ENCODE data around the gene RCVRN.

Gene RCVRN

DNA sequence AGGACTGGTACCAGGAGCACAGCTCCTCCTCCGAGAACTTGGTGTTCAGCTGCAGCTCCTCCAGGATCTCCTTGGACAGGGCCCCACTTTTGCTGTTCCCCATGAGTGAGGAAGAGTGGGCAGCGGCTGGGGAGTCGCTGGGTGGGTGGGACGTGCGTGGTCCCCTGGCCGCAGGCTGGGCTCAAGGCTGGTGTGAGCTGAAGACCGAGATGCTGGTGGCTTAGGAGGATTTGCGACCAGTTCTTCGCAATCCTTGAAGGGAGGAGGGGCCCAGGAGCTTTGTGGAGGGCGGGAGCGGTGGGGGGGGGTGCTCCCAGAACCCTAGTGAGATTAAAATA, at the start of gene RCVRN:
Gene RCVRN (minus strand): TSS at position 194 of the 338 bp plus-strand sequence. CDS start 91 bp downstream, at position 103.
- no peak for DNase-seq (ENCODE audit: low read depth, low spot score)
- H3K27ac ChIP-seq, result no peak within 1 kb of the TSS

DNA sequence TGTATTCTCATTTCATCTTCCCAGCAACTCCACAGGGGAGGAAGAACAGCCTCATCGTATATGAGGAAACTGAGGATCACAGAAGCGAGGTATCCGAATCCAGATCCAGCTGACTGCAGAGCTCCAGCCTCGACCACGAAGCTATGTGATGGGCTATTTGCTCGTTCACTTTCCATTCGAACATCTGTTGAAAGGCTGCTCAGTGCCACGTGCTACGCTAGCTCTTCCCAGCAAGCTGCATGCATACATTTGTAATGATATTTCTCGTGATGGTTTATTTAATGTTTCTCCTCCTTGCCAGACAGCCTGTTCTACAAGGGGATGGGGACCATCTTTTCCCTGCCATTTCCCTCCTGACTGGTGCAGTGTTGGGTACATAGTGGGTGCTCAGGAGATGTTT, 48.4 kb upstream of the RCVRN start:
- DNase-seq (ENCODE audit: low read depth, low spot score), result no peak
- no peak overlapping the region for H3K27ac ChIP-seq

DNA sequence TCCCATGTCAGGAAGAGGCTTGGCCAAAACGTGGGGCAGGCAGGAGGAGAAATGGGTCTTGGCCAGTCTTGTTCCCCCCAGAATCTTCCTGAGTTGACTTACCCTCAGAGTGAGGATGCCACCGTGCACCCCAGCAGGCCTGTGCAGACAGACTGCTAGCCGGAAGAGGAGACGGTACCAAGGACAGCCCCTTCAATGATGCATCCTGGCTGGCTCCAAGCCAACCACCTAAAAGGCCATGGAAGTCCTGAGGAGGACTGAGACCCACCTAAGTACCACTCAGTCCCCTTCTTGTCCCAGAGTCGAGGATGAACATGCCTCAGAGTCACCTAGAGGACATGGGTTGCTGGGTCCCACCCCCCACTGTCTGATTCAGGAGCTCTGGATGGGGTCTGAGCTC, 46.7 kb upstream of the RCVRN start:
- H3K27ac ChIP-seq, result no peak overlapping the region
- DNase-seq (ENCODE audit: low read depth, low spot score), result no peak

DNA sequence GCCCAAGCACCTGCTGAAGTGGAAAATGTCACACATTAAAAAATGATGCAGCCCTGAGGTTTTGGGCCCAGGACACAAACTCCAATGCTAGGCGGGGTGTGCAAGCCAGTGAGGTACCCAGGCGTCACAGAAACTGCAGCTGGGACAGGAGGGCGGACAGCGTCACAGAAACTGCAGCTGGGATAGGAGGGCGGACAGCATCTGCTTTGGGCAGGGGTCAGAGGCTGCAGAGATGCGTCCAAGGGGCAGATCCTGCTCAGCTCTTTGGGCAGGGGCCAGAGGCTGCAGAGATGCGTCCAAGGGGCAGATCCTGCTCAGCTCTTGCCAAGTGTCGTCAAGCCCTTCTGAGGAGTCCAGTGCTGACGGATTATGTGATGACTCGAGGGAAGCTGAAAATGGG, 43.9 kb upstream of the RCVRN start:
- DNase-seq (ENCODE audit: low read depth, low spot score), result no peak
- no peak overlapping the region for H3K27ac ChIP-seq

DNA sequence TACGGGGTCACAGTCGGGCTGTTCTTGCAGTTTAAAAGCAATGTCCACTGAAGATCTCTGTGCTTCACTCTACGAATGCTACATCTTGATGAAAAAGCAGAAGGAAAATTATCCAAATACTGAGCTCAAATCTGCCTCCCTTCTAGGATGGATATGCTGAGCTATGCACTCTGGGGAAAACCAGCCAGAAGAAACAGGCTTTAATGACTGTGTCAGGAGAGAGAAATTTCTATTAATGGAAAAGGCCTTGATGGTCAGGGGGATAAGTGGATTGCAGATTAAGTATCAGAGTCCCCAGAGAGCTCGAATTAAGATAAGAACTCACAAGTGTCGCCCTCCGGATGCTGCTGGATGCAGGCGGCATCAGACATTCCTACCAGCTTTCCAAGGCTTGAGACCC, 39.6 kb upstream of the RCVRN start:
- H3K27ac ChIP-seq, result no peak overlapping the region
- DNase-seq (ENCODE audit: low read depth, low spot score), result no peak

- H3K27ac ChIP-seq, result no peak overlapping the region
- no peak for DNase-seq (ENCODE audit: low read depth, low spot score)
Measured at GRCh38 chr17:9943343-9943742, 38.3 kb upstream of the RCVRN start.

DNA sequence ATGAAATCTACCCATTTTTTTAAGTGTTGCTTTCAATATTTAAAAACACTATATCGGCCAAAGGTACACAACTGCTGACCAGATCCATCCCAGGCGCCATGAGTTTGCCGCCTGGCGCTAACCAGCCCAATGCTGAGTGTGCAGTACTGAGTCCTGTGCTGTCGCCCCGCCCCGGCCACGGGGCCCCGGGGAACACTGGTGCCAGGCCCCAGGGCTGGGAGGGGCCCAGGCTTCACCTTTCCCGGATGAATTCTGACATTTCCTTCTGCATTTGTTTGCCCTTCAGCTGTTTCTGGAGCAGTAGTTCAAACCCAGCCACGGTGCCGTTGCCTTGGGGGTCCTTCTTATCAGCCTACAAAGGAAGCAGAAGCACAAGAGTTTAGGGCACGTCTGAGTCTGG, 37.8 kb upstream of the RCVRN start:
- no peak for DNase-seq (ENCODE audit: low read depth, low spot score)
- H3K27ac ChIP-seq, result no peak overlapping the region

DNA sequence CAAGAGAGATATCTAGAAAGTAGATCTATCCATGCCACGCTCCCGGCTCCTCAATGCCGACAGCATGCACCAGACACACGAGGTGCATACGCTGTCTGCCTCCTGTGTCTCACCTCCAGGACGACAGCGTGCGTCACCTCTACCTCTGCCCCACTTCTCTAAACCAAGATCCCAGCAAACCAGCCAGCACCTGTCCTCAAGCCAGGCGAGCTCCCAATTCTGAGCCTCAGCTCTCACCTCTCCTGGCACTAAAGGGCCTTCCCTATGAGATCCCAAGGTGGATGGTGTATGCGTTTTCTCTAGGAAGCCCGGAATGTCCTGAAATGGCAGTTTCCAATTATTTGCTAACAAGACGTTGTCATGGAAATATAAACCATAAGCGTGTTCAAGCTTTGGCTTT, 36.2 kb upstream of the RCVRN start:
- no peak for DNase-seq (ENCODE audit: low read depth, low spot score)
- no peak overlapping the region for H3K27ac ChIP-seq

DNA sequence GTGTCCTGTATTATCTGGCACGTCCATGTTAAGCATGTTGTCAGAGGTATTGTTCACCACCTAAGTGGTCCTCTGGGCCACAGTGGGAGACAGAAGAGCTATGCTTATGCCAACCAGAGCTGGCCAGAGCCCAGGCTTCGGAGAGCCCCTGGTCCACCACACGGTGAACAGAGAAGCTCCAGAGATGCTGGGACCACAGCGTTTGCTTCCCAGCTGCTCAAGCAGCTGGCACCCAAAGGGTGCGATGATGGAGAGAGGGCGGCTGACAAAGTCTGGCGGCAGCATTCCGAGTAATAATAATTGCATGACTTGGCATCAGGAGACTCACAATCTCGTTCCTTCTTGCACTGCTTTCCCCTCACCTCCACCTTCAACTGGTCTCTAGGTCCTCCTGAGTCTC, 35.8 kb upstream of the RCVRN start:
- H3K27ac ChIP-seq, result no peak overlapping the region
- DNase-seq (ENCODE audit: low read depth, low spot score), result no peak

DNA sequence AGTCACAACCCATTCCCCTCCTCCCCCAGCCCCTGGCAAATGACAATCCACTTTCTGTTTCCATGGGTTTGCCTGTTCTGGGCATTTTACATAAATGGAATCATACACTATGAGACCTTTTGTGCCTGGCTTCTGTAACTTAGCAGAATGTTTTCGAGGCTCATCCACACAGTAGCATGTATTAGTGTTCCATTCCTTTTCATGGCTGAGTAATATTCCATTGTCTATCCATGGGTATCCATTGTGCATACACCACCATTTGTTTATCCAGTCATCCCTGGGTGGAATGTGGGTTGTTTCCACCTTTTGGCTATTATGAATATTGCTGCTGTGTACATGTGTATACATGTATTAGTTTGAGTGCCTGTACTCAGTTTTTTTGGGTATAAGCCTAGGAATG, 33.7 kb upstream of the RCVRN start:
- H3K27ac ChIP-seq, result no peak overlapping the region
- DNase-seq (ENCODE audit: low read depth, low spot score), result no peak

DNA sequence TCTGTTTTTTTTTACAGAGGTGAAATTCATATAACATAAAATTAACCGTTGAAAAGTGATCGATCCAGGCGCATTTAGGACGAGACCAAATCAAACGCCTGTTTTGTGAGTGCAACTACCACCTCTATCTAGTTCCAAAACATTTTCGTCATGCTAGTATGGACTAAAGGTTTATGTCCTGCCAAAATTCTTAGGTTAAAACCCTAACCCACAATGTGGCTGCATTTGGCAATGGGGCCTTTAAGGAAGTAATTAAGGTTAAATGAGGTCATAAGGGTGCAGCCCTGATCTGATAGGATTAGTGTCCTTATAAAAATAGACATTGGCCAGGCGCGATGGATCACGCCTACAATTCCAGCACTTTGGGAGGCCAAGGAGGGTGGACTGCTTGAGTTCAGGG, 32.8 kb upstream of the RCVRN start:
- DNase-seq (ENCODE audit: low read depth, low spot score), result no peak
- no peak overlapping the region for H3K27ac ChIP-seq

GRCh38 chr17:9937241-9937761, 32.2 kb upstream of the RCVRN start:
- no peak overlapping the region for H3K27ac ChIP-seq
- DNase-seq (ENCODE audit: low read depth, low spot score), result no peak

DNA sequence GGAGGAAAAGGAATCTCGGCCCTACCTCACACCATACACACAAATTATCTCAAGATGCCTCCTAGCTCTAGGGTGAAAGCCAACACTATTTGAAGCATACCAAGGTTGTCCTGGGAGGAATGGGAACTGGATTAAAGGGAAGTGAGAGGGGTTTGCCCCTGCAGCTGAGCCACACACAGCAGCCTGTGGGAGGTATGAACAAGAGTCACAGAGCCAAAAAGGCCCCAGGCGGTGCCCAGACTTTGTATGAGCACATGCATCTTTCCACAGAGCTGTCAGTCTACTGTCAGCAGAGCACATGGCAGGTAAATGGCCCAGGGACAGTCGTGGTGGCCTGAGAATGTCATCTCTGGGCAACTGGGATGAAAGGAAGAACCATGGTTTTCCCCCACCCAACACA, 31.0 kb upstream of the RCVRN start:
- H3K27ac ChIP-seq, result no peak overlapping the region
- no peak for DNase-seq (ENCODE audit: low read depth, low spot score)

- no peak overlapping the region for H3K27ac ChIP-seq
- no peak for DNase-seq (ENCODE audit: low read depth, low spot score)
Measured at GRCh38 chr17:9935408-9935807, 30.3 kb upstream of the RCVRN start.

DNA sequence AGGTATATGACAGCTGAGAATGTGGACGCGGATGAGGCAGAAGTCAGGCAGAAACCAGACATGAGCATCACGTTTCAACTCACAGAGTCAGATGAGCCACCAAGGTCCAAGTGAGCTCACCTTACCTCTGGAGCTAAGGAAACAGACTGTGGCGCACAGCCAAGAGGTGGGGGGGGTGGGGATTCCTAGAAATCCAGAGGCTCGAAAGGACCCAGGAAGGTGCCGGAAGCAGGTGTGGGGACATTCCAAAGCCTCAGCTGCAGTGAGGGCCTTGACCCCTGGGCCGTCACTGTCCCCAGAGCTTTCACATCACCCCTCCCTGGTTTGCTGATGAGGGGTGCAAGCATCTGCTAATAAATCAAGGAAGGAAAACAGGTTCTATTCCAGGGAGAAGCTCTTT, 29.3 kb upstream of the RCVRN start:
- H3K27ac ChIP-seq, result no peak overlapping the region
- no peak for DNase-seq (ENCODE audit: low read depth, low spot score)

DNA sequence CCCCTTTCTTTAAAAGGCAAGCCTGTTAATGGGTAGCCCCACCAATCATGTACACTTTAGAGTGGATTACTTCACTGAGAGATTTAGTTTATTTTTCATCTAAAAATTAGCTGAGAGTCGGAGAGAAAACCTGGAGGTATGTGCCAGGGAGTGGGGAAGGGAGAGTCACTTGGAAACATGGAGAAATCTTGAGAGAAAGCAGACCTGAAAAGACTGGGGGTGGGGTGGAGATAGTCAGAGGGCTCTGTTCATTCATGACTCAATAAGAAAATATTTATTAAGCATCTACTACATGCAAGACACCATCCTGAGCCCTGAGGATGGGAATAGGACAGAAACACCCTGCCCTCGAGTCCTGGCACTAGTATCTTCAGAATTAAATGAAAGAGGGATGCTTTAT, 27.4 kb upstream of the RCVRN start:
- DNase-seq (ENCODE audit: low read depth, low spot score), result no peak

GRCh38 chr17:9931144-9931741, 26.2 kb upstream of the RCVRN start:
- H3K27ac ChIP-seq, result no peak overlapping the region
- no peak for DNase-seq (ENCODE audit: low read depth, low spot score)

More for the DNA sequence above, 27.4 kb upstream of the RCVRN start:
- H3K27ac ChIP-seq, result no peak overlapping the region

GRCh38 chr17:9929871-9930270, 24.8 kb upstream of the RCVRN start:
- DNase-seq (ENCODE audit: low read depth, low spot score), result no peak
- H3K27ac ChIP-seq, result no peak overlapping the region

- peak; percentile 1 for DNase-seq (ENCODE audit: low read depth, low spot score)
- no peak overlapping the region for H3K27ac ChIP-seq
Measured at GRCh38 chr17:9928601-9929333, 23.7 kb upstream of the RCVRN start.

- peak; percentile 1 for DNase-seq (ENCODE audit: low read depth, low spot score)
- H3K27ac ChIP-seq, result no peak overlapping the region
Measured at GRCh38 chr17:9926150-9926804, 21.2 kb upstream of the RCVRN start.

DNA sequence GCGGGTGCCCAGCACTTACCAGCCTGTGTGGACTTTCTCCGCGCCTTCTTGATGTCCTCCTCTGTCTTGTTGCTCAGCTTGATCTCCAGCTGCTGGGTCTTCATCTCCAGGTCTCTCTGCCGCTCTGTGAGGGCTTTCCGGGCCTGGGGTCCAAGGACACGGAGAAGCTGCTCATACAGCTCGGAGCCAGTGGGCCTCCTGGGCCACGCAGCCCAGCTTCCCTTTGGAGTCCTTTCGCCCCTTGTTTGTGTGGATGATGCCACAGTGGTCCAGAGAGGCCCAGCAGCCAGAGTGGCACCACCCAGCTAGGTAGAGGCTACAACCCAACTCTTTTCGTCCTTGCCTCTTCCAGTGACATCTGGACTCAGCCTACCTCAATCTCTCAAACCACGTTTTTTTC, 20.4 kb upstream of the RCVRN start:
- DNase-seq (ENCODE audit: low read depth, low spot score), result no peak
- H3K27ac ChIP-seq, result no peak overlapping the region
